Measurements from ENCODE around the gene EFHC2. TPM values are rescaled to one million over a fixed set of nuclear protein-coding genes. Genes with fewer than 3 reads are reported as not detected.

EFHC2 gene
- total RNA-seq, 1 experiment from 2014 or later, result not detected

- Histone ChIP-seq H3K36me3 (ENCODE audit: control insufficient read depth in 1 of 2, insufficient read depth in 2 of 2, low read length in 2 of 2) (no peaks in the 10 kb centered on the region), H3K9ac (ENCODE audit: low read length) (no peak overlapping the region), H3K4me3 (replicated peaks in 1 of 2; ENCODE audit: low read depth in 1 of 2, low read length in 2 of 2) (no peak overlapping the region), H3K4me1 (ENCODE audit: control insufficient read depth in 1 of 2, insufficient read depth in 2 of 2, low read length in 2 of 2) (no peaks in the 10 kb centered on the region), H3K9me3 (ENCODE audit: control insufficient read depth in 1 of 2, insufficient read depth in 1 of 2, low read depth in 1 of 2, low read length in 2 of 2) (no peaks in the 10 kb centered on the region), H4K20me1 (ENCODE audit: insufficient read depth) (no peaks in the 10 kb centered on the region), H2AFZ (ENCODE audit: low read depth, low read length, poor library complexity, severe bottlenecking) (no peak overlapping the region), H3K9me2 (ENCODE audit: insufficient read depth) (no peaks in the 10 kb centered on the region), H3K27ac (ENCODE audit: low read depth, low read length) (no peak overlapping the region), H3K79me2 (ENCODE audit: insufficient read depth, low read length) (no peaks in the 10 kb centered on the region), H3K27me3 (ENCODE audit: insufficient read depth, low read length) (no peaks in the 10 kb centered on the region), H3K4me2 (ENCODE audit: low read length) (no peak overlapping the region)
- ATAC-seq (no peak), DNase-seq (ENCODE audit: low read depth, low spot score) (no peak)
- ChIA-PET POLR2A (no interaction called here), RAD21 (ENCODE audit: low non-redundant PET in 1 of 2, low total read pairs in 2 of 2, uncharacterized antibody in 2 of 2, unreplicated experiment in 2 of 2) (no interaction called here), CTCF (no interaction called here)
- intact Hi-C loops (cut with micrococcal nuclease), result no loop called here
- no peak for TF ChIP-seq YY1 (IDR thresholded peaks at IDR 0.05; ENCODE audit: extremely low read depth, insufficient replicate concordance, low read depth, low read length)
- no peak for TF ChIP-seq SP1 (IDR thresholded peaks at IDR 0.05; ENCODE audit: low read depth)
- TF ChIP-seq EZH2 (IDR thresholded peaks at IDR 0.05), result no peak
- no peak for TF ChIP-seq EZH2phosphoT487 (IDR thresholded peaks at IDR 0.05; ENCODE audit: borderline replicate concordance)
- TF ChIP-seq CEBPB (IDR thresholded peaks at IDR 0.05; ENCODE audit: low read depth), result no peak
- BruUV-seq (replicated peaks), result no TSS peak
Measured at GRCh38 chrX:44265559-44265958, 77.9 kb downstream of the EFHC2 start.

- intact Hi-C loops (cut with micrococcal nuclease), result no loop called here
- H3K27ac ChIP-seq (ENCODE audit: low read depth, low read length), result no peak overlapping the region
- no peaks in the 10 kb centered on the region for H3K9me2 ChIP-seq (ENCODE audit: insufficient read depth)
- BruUV-seq (replicated peaks), result no TSS peak
- ChIA-PET RAD21 (ENCODE audit: low non-redundant PET in 1 of 2, low total read pairs in 2 of 2, uncharacterized antibody in 2 of 2, unreplicated experiment in 2 of 2) (no interaction called here), CTCF (no interaction called here), POLR2A (no interaction called here)
- no peaks in the 10 kb centered on the region for H3K4me1 ChIP-seq (ENCODE audit: control insufficient read depth in 1 of 2, insufficient read depth in 2 of 2, low read length in 2 of 2)
- no peaks in the 10 kb centered on the region for H3K36me3 ChIP-seq (ENCODE audit: control insufficient read depth in 1 of 2, insufficient read depth in 2 of 2, low read length in 2 of 2)
- H4K20me1 ChIP-seq (ENCODE audit: insufficient read depth), result no peaks in the 10 kb centered on the region
- H3K79me2 ChIP-seq (ENCODE audit: insufficient read depth, low read length), result no peaks in the 10 kb centered on the region
- H3K9ac ChIP-seq (ENCODE audit: low read length), result no peak overlapping the region
- ATAC-seq, result no peak
- no peak overlapping the region for H2AFZ ChIP-seq (ENCODE audit: low read depth, low read length, poor library complexity, severe bottlenecking)
- no peaks in the 10 kb centered on the region for H3K27me3 ChIP-seq (ENCODE audit: insufficient read depth, low read length)
- no peak overlapping the region for H3K4me3 ChIP-seq (replicated peaks in 1 of 2; ENCODE audit: low read depth in 1 of 2, low read length in 2 of 2)
- no peak for DNase-seq (ENCODE audit: low read depth, low spot score)
- no peaks in the 10 kb centered on the region for H3K9me3 ChIP-seq (ENCODE audit: control insufficient read depth in 1 of 2, insufficient read depth in 1 of 2, low read depth in 1 of 2, low read length in 2 of 2)
- no peak overlapping the region for H3K4me2 ChIP-seq (ENCODE audit: low read length)
- TF ChIP-seq ZNF274 (IDR thresholded peaks at IDR 0.05; ENCODE audit: low read depth, low read length) (no peak), REST (IDR thresholded peaks at IDR 0.05; ENCODE audit: low read depth) (no peak), SP1 (IDR thresholded peaks at IDR 0.05; ENCODE audit: low read depth) (no peak), CTCF (IDR thresholded peaks at IDR 0.05 in 2 of 3, conservative IDR thresholded peaks at IDR 0.05 in 1 of 3; ENCODE audit: borderline replicate concordance in 1 of 3, insufficient read depth in 1 of 3, low read depth in 2 of 3, low read length in 2 of 3) (no peak), ELF1 (IDR thresholded peaks at IDR 0.05; ENCODE audit: borderline replicate concordance, low read depth) (no peak), POLR2A (IDR thresholded peaks at IDR 0.05; ENCODE audit: borderline replicate concordance, extremely low read depth, insufficient read depth, insufficient read length) (no peak), FOSL1 (IDR thresholded peaks at IDR 0.05; ENCODE audit: low read depth) (no peak), YY1 (IDR thresholded peaks at IDR 0.05; ENCODE audit: extremely low read depth, insufficient replicate concordance, low read depth, low read length) (no peak), POLR2AphosphoS5 (IDR thresholded peaks at IDR 0.05; ENCODE audit: low read depth, low read length) (no peak), EZH2phosphoT487 (IDR thresholded peaks at IDR 0.05; ENCODE audit: borderline replicate concordance) (no peak), TCF7L2 (IDR thresholded peaks at IDR 0.05; ENCODE audit: borderline replicate concordance, extremely low read depth, insufficient read depth, insufficient read length) (no peak)
Measured at GRCh38 chrX:44264936-44265335, 78.5 kb downstream of the EFHC2 start.
